B cell (primary cell): ENCODE measurements around the gene KIF16B. TPM values are rescaled to one million over a fixed set of nuclear protein-coding genes. Genes with fewer than 3 reads are reported as not detected.

Source experiments
- ATAC-seq: fragments of 200-7000 bp; cut with Tn5 transposase; one replicate; pipeline ENCODE4 v1.10.0; 2021; ENCODE audit warnings: low read depth, mild to moderate bottlenecking, moderate number of reproducible peaks, moderate library complexity
- CTCF ChIA-PET: fragments of 350-600 bp; sonication (Branson Sonifier 250); formaldehyde crosslinking; loops from one replicate; lab custom pipeline; 2021; ENCODE audit warnings: antibody characterized with exemption, inconsistent platforms; lab: Charles Lee
- POLR2A ChIA-PET: fragments of 350-600 bp; sonication (Branson Sonifier 250); formaldehyde crosslinking; loops from one replicate; lab custom pipeline; 2021; ENCODE audit warnings: antibody characterized with exemption; lab: Charles Lee
- DNase-seq: peaks from one replicate; pipeline ENCODE4 v3.0.0; 2013
- H2AFZ ChIP-seq: 2 replicates; pipeline ENCODE4 v1.6.1; 2012; ENCODE audit warnings: mild to moderate bottlenecking, low read depth, low read length; ENCODE audit not compliant: insufficient read depth, poor library complexity, severe bottlenecking
- H3K27ac ChIP-seq, 2 donors: 1 replicate in 1 of 2; 2 replicates in 1 of 2; pipeline ENCODE4 v1.5.1; 2012 to 2013; ENCODE audit warnings: low read length in 2 of 2, mild to moderate bottlenecking in 2 of 2, moderate library complexity in 1 of 2
- H3K27me3 ChIP-seq, 4 experiments: fragments of 200-600 bp in 1 of 4; sonication (generic) in 1 of 4; replicated peaks in 1 of 4; 1 replicate in 2 of 4; 2 replicates in 2 of 4; pipeline versions ENCODE4 v1.6.1 to v1.7.0; 2013 to 2016; ENCODE audit warnings: low read length in 3 of 4, mild to moderate bottlenecking in 2 of 4, mixed read lengths in 1 of 4, moderate library complexity in 1 of 4; ENCODE audit not compliant: insufficient read depth in 4 of 4, control insufficient read depth in 3 of 4; ENCODE audit errors: control extremely low read depth in 1 of 4
- H3K36me3 ChIP-seq, 2 experiments: replicated peaks in 1 of 2; 1 replicate in 1 of 2; 2 replicates in 1 of 2; pipeline versions ENCODE4 v1.6.1 to v1.7.1; 2013; ENCODE audit warnings: low read length in 1 of 2; ENCODE audit not compliant: insufficient read depth in 2 of 2, control insufficient read depth in 1 of 2; ENCODE audit errors: control extremely low read depth in 1 of 2, extremely low read depth in 1 of 2
- H3K4me1 ChIP-seq, 2 donors: fragments of 200-600 bp in 1 of 2; sonication (generic) in 1 of 2; 1 replicate in 1 of 2; 2 replicates in 1 of 2; pipeline versions ENCODE4 v1.5.1 to v1.6.1; 2013 to 2017; ENCODE audit warnings: low read length in 2 of 2; ENCODE audit not compliant: control insufficient read depth in 2 of 2, insufficient read depth in 2 of 2
- H3K4me2 ChIP-seq: replicated peaks from 2 replicates; pipeline ENCODE3; 2012; ENCODE audit warnings: mild to moderate bottlenecking, low read depth, low read length; ENCODE audit not compliant: poor library complexity, severe bottlenecking
- H3K4me3 ChIP-seq, 5 experiments: fragments of 200-600 bp in 1 of 5; sonication (generic) in 1 of 5; 1 replicate in 3 of 5; 2 replicates in 2 of 5; pipeline versions ENCODE4 v1.5.1 to v1.7.0; 2011 to 2016; ENCODE audit warnings: low read length in 4 of 5, mild to moderate bottlenecking in 4 of 5, low read depth in 2 of 5, control low read depth in 1 of 5, moderate library complexity in 1 of 5; ENCODE audit not compliant: insufficient read depth in 1 of 5; ENCODE audit errors: control extremely low read depth in 1 of 5, extremely low read depth in 1 of 5
- H3K79me2 ChIP-seq: fragments of 200-600 bp; sonication (generic); one replicate; pipeline ENCODE4 v1.6.0; 2016; ENCODE audit warnings: low read length; ENCODE audit not compliant: control insufficient read depth, insufficient read depth
- H3K9ac ChIP-seq: fragments of 200-600 bp; sonication (generic); 2 replicates; pipeline ENCODE4 v1.6.1; 2017; ENCODE audit warnings: mild to moderate bottlenecking, low read length, moderate library complexity
- H3K9me3 ChIP-seq, 3 donors: one replicate each; pipeline versions ENCODE4 v1.6.1 to v1.7.1; 2013; ENCODE audit warnings: low read length in 2 of 3; ENCODE audit not compliant: control insufficient read depth in 2 of 3, insufficient read depth in 1 of 3; ENCODE audit errors: control extremely low read depth in 1 of 3
- H4K20me1 ChIP-seq: 2 replicates; pipeline ENCODE4 v1.6.0; 2012; ENCODE audit warnings: mild to moderate bottlenecking, low read length; ENCODE audit not compliant: insufficient read depth, control insufficient read depth, poor library complexity, severe bottlenecking
- H3K27ac Mint-ChIP-seq: one replicate; pipeline ENCODE4 v1.8.0; 2021; ENCODE audit warnings: mixed read lengths
- H3K27me3 Mint-ChIP-seq: one replicate; pipeline ENCODE4 v1.8.0; 2021; ENCODE audit warnings: mixed read lengths
- H3K4me1 Mint-ChIP-seq: one replicate; pipeline ENCODE4 v1.8.0; 2021; ENCODE audit warnings: mixed read lengths
- H3K4me3 Mint-ChIP-seq: one replicate; pipeline ENCODE4 v1.8.0; 2021; ENCODE audit warnings: mixed read lengths
- H3K9me3 Mint-ChIP-seq: one replicate; pipeline ENCODE4 v1.8.0; 2022; ENCODE audit warnings: mixed read lengths; ENCODE audit not compliant: insufficient read depth
- CTCF ChIP-seq: fragments of 200-600 bp; IDR thresholded peaks from one replicate; pipeline ENCODE4 v1.8.0; 2022; ENCODE audit warnings: antibody characterized with exemption, mild to moderate bottlenecking
- EZH2 ChIP-seq: IDR thresholded peaks from 2 replicates; pipeline ENCODE4 v1.6.1; 2012; ENCODE audit warnings: borderline replicate concordance, low read depth, mild to moderate bottlenecking, moderate library complexity, low read length; ENCODE audit not compliant: insufficient read depth, poor library complexity, severe bottlenecking
- WGBS: methylation state at CpG from one replicate; pipeline ENCODE4 v1.1.5; 2013; ENCODE audit warnings: missing lambda C conversion rate; ENCODE audit not compliant: insufficient coverage; 5-methylcytosine and 5-hydroxymethylcytosine counted together
- intact Hi-C: fragments of 100-400 bp; cut with micrococcal nuclease; formaldehyde crosslinking; loops from one replicate; pipeline ENCODE4 v1.10.0; 2022
- polyA plus RNA-seq: library from polyadenylated mRNA; depleted of rRNA; stranded (reverse); fragments of >200 nt; gene quantifications from 2 replicates; pipeline ENCODE4 v1.2.3, GENCODE V29; 2012
- total RNA-seq, 2 donors: library from RNA; stranded (reverse); fragments of 120-200 nt in 1 of 2; gene quantifications; 1 replicate in 1 of 2; 2 replicates in 1 of 2; pipeline versions ENCODE4 v1.2.3 to v1.2.4, GENCODE V29; 2013 to 2022

The KIF16B gene
- total and polyA plus RNA-seq, 2 donors (not counting 1 experiment from before 2014, with no cell fraction given) = 4.5 to 13.0 TPM

GRCh38 chr20:16286601-16287000, 286.6 kb downstream of the KIF16B start:
- no peaks in the 10 kb centered on the region for H3K9me3 Mint-ChIP-seq
- Histone ChIP-seq H3K4me3 (no peak overlapping the region), H3K4me2 (no peak overlapping the region), H3K9me3 (peaks cover 0 to 11% (median 0%) of the 10 kb centered on the region in 3 donors), H3K27me3 (no peaks in the 10 kb centered on the region), H3K36me3 (no peaks in the 10 kb centered on the region), H2AFZ (no peak overlapping the region), H4K20me1 (no peaks in the 10 kb centered on the region), H3K9ac (no peak overlapping the region), H3K79me2 (no peaks in the 10 kb centered on the region), H3K4me1 (peaks cover 4 to 5% of the 10 kb centered on the region in 2 donors), H3K27ac (no peak overlapping the region)
- TF ChIP-seq EZH2 (no peak), CTCF (no peak)
- intact Hi-C loops = no loop called here
- WGBS = 81% methylated on average over 3 of the region's 4 CpGs
- H3K4me3 Mint-ChIP-seq = no peak overlapping the region
- DNase-seq = no peak
- peaks cover 9% of the 10 kb centered on the region for H3K4me1 Mint-ChIP-seq
- H3K27me3 Mint-ChIP-seq = no peaks in the 10 kb centered on the region
- no peak for ATAC-seq
- ChIA-PET POLR2A (no interaction called here), CTCF (no interaction called here)
- no peak overlapping the region for H3K27ac Mint-ChIP-seq

- Mint-ChIP-seq H3K4me3 (peak overlapping the region; percentile 0), H3K27ac (no peak overlapping the region), H3K4me1 (peaks cover 9% of the 10 kb centered on the region), H3K27me3 (no peaks in the 10 kb centered on the region), H3K9me3 (no peaks in the 10 kb centered on the region)
- peak overlapping the region in 1 of 2 donors; percentile 11 for H3K27ac ChIP-seq
- 91% methylated on average over 11 of the region's 15 CpGs for WGBS
- H3K9ac ChIP-seq = no peak overlapping the region
- no peaks in the 10 kb centered on the region for H3K36me3 ChIP-seq
- H4K20me1 ChIP-seq = no peaks in the 10 kb centered on the region
- H2AFZ ChIP-seq = no peak overlapping the region
- no peak for DNase-seq
- ATAC-seq = no peak
- peak overlapping the region; percentile 7 for H3K4me2 ChIP-seq
- no peaks in the 10 kb centered on the region for H3K27me3 ChIP-seq
- peaks cover 0 to 11% (median 0%) of the 10 kb centered on the region in 3 donors for H3K9me3 ChIP-seq
- no peaks in the 10 kb centered on the region for H3K79me2 ChIP-seq
- H3K4me3 ChIP-seq = no peak overlapping the region
- intact Hi-C loops = no loop called here
- CTCF ChIA-PET = no interaction called here
- H3K4me1 ChIP-seq = peaks cover 4 to 5% of the 10 kb centered on the region in 2 donors
- TF ChIP-seq CTCF = no peak
- no peak for TF ChIP-seq EZH2
- POLR2A ChIA-PET = no interaction called here
Observed at GRCh38 chr20:16284385-16285100, 288.7 kb downstream of the KIF16B start.
